HepG2 (cell line): Measurements from ENCODE around the gene PTPRM.

ENCODE experiments used
- ATF3 ChIP-seq: sonication (generic); formaldehyde crosslinking; IDR thresholded peaks from 2 replicates; pipeline ENCODE4 v1.4.0; 2020; ENCODE audit warnings: missing genetic modification reagents
- GTF2F1 ChIP-seq: fragments of 150-350 bp; IDR thresholded peaks from 2 replicates; pipeline ENCODE4 v1.6.1; 2014; ENCODE audit warnings: low read length
- NR3C1 ChIP-seq: sonication (generic); formaldehyde crosslinking; IDR thresholded peaks from 2 replicates; pipeline ENCODE4 v1.4.0; 2020; ENCODE audit warnings: missing genetic modification reagents
- STAT5B ChIP-seq: sonication (generic); formaldehyde crosslinking; IDR thresholded peaks from 2 replicates; pipeline ENCODE4 v1.4.0; 2020; ENCODE audit warnings: missing genetic modification reagents
- ZNF10 ChIP-seq: sonication (generic); formaldehyde crosslinking; IDR thresholded peaks from 2 replicates; pipeline ENCODE4 v1.4.0; 2020; ENCODE audit warnings: mild to moderate bottlenecking, low read depth, missing genetic modification reagents, borderline replicate concordance
- ZNF136 ChIP-seq: sonication (generic); formaldehyde crosslinking; IDR thresholded peaks from 2 replicates; pipeline ENCODE4 v1.8.1; 2022; ENCODE audit warnings: low read depth, mild to moderate bottlenecking, moderate library complexity, missing genetic modification reagents
- ZNF772 ChIP-seq: sonication (generic); formaldehyde crosslinking; IDR thresholded peaks from 2 replicates; pipeline ENCODE4 v1.5.0; 2020; ENCODE audit warnings: mild to moderate bottlenecking, missing genetic modification reagents
- ZSCAN5A ChIP-seq: sonication (generic); formaldehyde crosslinking; IDR thresholded peaks from 2 replicates; pipeline ENCODE4 v1.8.0; 2022; ENCODE audit warnings: mild to moderate bottlenecking, missing genetic modification reagents, borderline replicate concordance
- TF ChIP-seq, protein P1 (sequence below): sonication (generic); formaldehyde crosslinking; IDR thresholded peaks from 2 replicates; pipeline ENCODE4 v1.5.0; 2020; ENCODE audit warnings: mild to moderate bottlenecking, missing genetic modification reagents, moderate library complexity

- TF ChIP-seq ZNF772 (CRISPR knock-in tag) (no peak), ZSCAN5A (CRISPR knock-in tag) (no peak), ZNF10 (CRISPR knock-in tag) (no peak), STAT5B (CRISPR knock-in tag) (no peak), ATF3 (CRISPR knock-in tag) (no peak), ZNF136 (CRISPR knock-in tag) (no peak), GTF2F1 (no peak), NR3C1 (CRISPR knock-in tag) (no peak)
- TF ChIP-seq, protein P1, sequence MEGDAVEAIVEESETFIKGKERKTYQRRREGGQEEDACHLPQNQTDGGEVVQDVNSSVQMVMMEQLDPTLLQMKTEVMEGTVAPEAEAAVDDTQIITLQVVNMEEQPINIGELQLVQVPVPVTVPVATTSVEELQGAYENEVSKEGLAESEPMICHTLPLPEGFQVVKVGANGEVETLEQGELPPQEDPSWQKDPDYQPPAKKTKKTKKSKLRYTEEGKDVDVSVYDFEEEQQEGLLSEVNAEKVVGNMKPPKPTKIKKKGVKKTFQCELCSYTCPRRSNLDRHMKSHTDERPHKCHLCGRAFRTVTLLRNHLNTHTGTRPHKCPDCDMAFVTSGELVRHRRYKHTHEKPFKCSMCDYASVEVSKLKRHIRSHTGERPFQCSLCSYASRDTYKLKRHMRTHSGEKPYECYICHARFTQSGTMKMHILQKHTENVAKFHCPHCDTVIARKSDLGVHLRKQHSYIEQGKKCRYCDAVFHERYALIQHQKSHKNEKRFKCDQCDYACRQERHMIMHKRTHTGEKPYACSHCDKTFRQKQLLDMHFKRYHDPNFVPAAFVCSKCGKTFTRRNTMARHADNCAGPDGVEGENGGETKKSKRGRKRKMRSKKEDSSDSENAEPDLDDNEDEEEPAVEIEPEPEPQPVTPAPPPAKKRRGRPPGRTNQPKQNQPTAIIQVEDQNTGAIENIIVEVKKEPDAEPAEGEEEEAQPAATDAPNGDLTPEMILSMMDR = no peak
These were observed 318.7 kb downstream of the PTPRM start for GRCh38 chr18:7885865-7886264.
